Measurements from ENCODE around the gene PACSIN3. TPM values are rescaled to one million over a fixed set of nuclear protein-coding genes. Genes with fewer than 3 reads are reported as not detected.

PACSIN3 gene
- total and polyA plus RNA-seq, 2 of the 8 experiments (the other 6 are each of a cell fraction or from before 2014, with no cell fraction given) = 23.8 to 47.2 TPM

- WGBS, 2 experiments (ENCODE audit: extremely low coverage in 1 of 2, insufficient coverage in 1 of 2, insufficient read length in 1 of 2, insufficient replicate concordance in 2 of 2, low coverage in 1 of 2, low lambda C conversion rate in 2 of 2, missing lambda C conversion rate in 1 of 2) = 93% methylated on average over 16 of the region's 16 CpGs; no CpG with 5 or more reads in 1 of the 2 experiments
- H3K79me2 ChIP-seq (ENCODE audit: control insufficient read depth in 1 of 2, insufficient read depth in 2 of 2, low read length in 2 of 2) = no peaks in the 10 kb centered on the region
- no peak overlapping the region for H3K14ac ChIP-seq (ENCODE audit: insufficient read length)
- H2BK12ac ChIP-seq (ENCODE audit: low read depth, low read length) = no peak overlapping the region
- H3K27me3 ChIP-seq (replicated peaks in 1 of 4; ENCODE audit: control insufficient read depth in 3 of 4, extremely low read depth in 1 of 4, insufficient read depth in 3 of 4, low read length in 3 of 4) = no peaks in the 10 kb centered on the region
- FAIRE-seq (no peak), DNase-seq (ENCODE audit: low read depth in 1 of 2, low spot score in 2 of 2) (no peak)
- H3K4me3 ChIP-seq (ENCODE audit: extremely low read depth in 1 of 4, insufficient read depth in 2 of 4, low read depth in 3 of 4, low read length in 4 of 4) = no peak overlapping the region
- no peak overlapping the region for H3K4me2 ChIP-seq (ENCODE audit: insufficient read depth in 1 of 2, low read depth in 2 of 2, low read length in 2 of 2)
- no peaks in the 10 kb centered on the region for H3K36me3 ChIP-seq (ENCODE audit: control insufficient read depth in 2 of 4, insufficient read depth in 4 of 4, low read length in 3 of 4)
- no peak overlapping the region for H3K9ac ChIP-seq (replicated peaks in 1 of 4; ENCODE audit: extremely low read depth in 1 of 4, low read depth in 3 of 4, low read length in 3 of 4)
- H2BK20ac ChIP-seq (ENCODE audit: low read length) = 0 out of 2 replicates have a peak overlapping the region, but pooled peaks have one; percentile 49
- POLR2A ChIA-PET (ENCODE audit: partially characterized antibody) = interaction anchor here (0.5 to 2.0 kb wide), 6 partner anchors 9 to 495 kb away, joined by 3 to 9 read pairs (median 6); partner anchors contain the start of gene CSTPP1
- H3K4ac ChIP-seq (replicated peaks; ENCODE audit: insufficient read length, low read depth, low read length) = no peak overlapping the region
- H3K56ac ChIP-seq (replicated peaks; ENCODE audit: insufficient read length, low read depth, low read length) = no peak overlapping the region
- no peak overlapping the region for H3K27ac ChIP-seq (ENCODE audit: low read depth, low read length)
- H3K79me1 ChIP-seq (ENCODE audit: low read depth, low read length) = no peaks in the 10 kb centered on the region
- H2BK15ac ChIP-seq (ENCODE audit: low read length) = 0 out of 2 replicates have a peak overlapping the region, but pooled peaks have one; percentile 33
- H3K4me1 ChIP-seq (replicated peaks in 1 of 4; ENCODE audit: control insufficient read depth in 3 of 4, insufficient read depth in 4 of 4, low read length in 3 of 4) = peaks cover 0 to 4% (median 2%) of the 10 kb centered on the region in 4 experiments; a peak in 4 of 7 replicates
- no peak overlapping the region for H2AFZ ChIP-seq (ENCODE audit: low read length)
- no peaks in the 10 kb centered on the region for H3K23me2 ChIP-seq (ENCODE audit: low read depth, low read length)
- H2BK120ac ChIP-seq (replicated peaks; ENCODE audit: low read depth, low read length) = no peak overlapping the region
- H2BK5ac ChIP-seq (ENCODE audit: low read depth, low read length) = no peak overlapping the region
- H4K91ac ChIP-seq (replicated peaks; ENCODE audit: insufficient read length, low read length) = no peak overlapping the region
- H3K18ac ChIP-seq (ENCODE audit: extremely low read depth, low read length) = no peak overlapping the region; the same call in 1 of the 2 replicates
- H3K23ac ChIP-seq (ENCODE audit: insufficient read length) = no peak overlapping the region
- peaks cover 0 to 2% of the 10 kb centered on the region in 2 experiments for H4K20me1 ChIP-seq (replicated peaks in 1 of 2; ENCODE audit: control insufficient read depth in 1 of 2, insufficient read depth in 2 of 2, low read length in 2 of 2)
- TF ChIP-seq ASH2L (IDR thresholded peaks at IDR 0.05; ENCODE audit: low read length) (no peak), CBX8 (IDR thresholded peaks at IDR 0.05; ENCODE audit: borderline replicate concordance, low read depth, low read length) (no peak), FOSL1 (IDR thresholded peaks at IDR 0.05; ENCODE audit: insufficient read depth, low read depth, low read length) (no peak), SRF (IDR thresholded peaks at IDR 0.05; ENCODE audit: low read depth, low read length) (no peak), TAF1 (IDR thresholded peaks at IDR 0.05; ENCODE audit: low read depth, low read length) (no peak), JUN (IDR thresholded peaks at IDR 0.05; ENCODE audit: low read depth, low read length) (no peak)
- TF ChIP-seq, protein P1, sequence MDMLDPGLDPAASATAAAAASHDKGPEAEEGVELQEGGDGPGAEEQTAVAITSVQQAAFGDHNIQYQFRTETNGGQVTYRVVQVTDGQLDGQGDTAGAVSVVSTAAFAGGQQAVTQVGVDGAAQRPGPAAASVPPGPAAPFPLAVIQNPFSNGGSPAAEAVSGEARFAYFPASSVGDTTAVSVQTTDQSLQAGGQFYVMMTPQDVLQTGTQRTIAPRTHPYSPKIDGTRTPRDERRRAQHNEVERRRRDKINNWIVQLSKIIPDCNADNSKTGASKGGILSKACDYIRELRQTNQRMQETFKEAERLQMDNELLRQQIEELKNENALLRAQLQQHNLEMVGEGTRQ (IDR thresholded peaks at IDR 0.05; ENCODE audit: low read length) = no peak
- no peaks in the 10 kb centered on the region for H3K9me3 ChIP-seq (ENCODE audit: insufficient read depth in 2 of 2, low read depth in 1 of 2, low read length in 1 of 2)
- no peak overlapping the region for H2AK5ac ChIP-seq (ENCODE audit: low read depth, low read length)
- H4K5ac ChIP-seq (ENCODE audit: insufficient read length, low read depth, low read length) = no peak overlapping the region
- CTCF ChIA-PET (ENCODE audit: partially characterized antibody) = interaction anchor here (0.6 to 6.3 kb wide), 64 partner anchors 10 to 433 kb away, joined by 3 to 81 read pairs (median 5); partner anchors contain the start of genes CSTPP1, DDB2, F2 and LRP4
- H4K8ac ChIP-seq (ENCODE audit: extremely low read depth, insufficient read depth, low read length) = 0 out of 2 replicates have a peak overlapping the region, but pooled peaks have one; percentile 23
Observed at GRCh38 chr11:47152126-47152952, 33.9 kb downstream of the PACSIN3 start.
